Osteoblast (primary cell): ENCODE results near the gene AFAP1. TPM values are rescaled to one million over a fixed set of nuclear protein-coding genes. Genes with fewer than 3 reads are reported as not detected.

Experiments
- DNase-seq: peaks from one replicate; pipeline ENCODE4 v3.0.0; 2011; ENCODE audit warnings: low spot score, mixed read lengths; ENCODE audit not compliant: insufficient read length; ENCODE audit errors: missing footprints
- H2AFZ ChIP-seq: 2 replicates; pipeline ENCODE4 v1.6.0; 2011; ENCODE audit warnings: mild to moderate bottlenecking, low read length
- H3K27ac ChIP-seq: 2 replicates; pipeline ENCODE4 v1.5.1; 2011; ENCODE audit warnings: mild to moderate bottlenecking, low read depth, low read length, moderate library complexity
- H3K27me3 ChIP-seq: 2 replicates; pipeline ENCODE4 v1.6.0; 2012; ENCODE audit warnings: mild to moderate bottlenecking, control low read depth, inconsistent platforms, low read length, moderate library complexity; ENCODE audit not compliant: insufficient read depth
- H3K36me3 ChIP-seq: 2 replicates; pipeline ENCODE4 v1.5.1; 2011; ENCODE audit warnings: mild to moderate bottlenecking, low read length, control low read depth, moderate library complexity; ENCODE audit not compliant: insufficient read depth
- H3K4me1 ChIP-seq: 2 replicates; pipeline ENCODE4 v1.5.1; 2011; ENCODE audit warnings: mild to moderate bottlenecking, low read length, control low read depth, moderate library complexity; ENCODE audit not compliant: insufficient read depth
- H3K4me2 ChIP-seq: 2 replicates; pipeline ENCODE4 v1.6.0; 2011; ENCODE audit warnings: mild to moderate bottlenecking, low read length; ENCODE audit not compliant: insufficient read depth
- H3K4me3 ChIP-seq: fragments of 200-600 bp; sonication (generic); 3 replicates; pipeline ENCODE4 v1.5.1; 2012; ENCODE audit warnings: mild to moderate bottlenecking, low read length, inconsistent platforms; ENCODE audit not compliant: insufficient read depth
- H3K79me2 ChIP-seq: 2 replicates; pipeline ENCODE4 v1.6.0; 2012; ENCODE audit warnings: mild to moderate bottlenecking, low read length, control low read depth, inconsistent platforms; ENCODE audit not compliant: insufficient read depth
- H3K9me3 ChIP-seq: 2 replicates; pipeline ENCODE4 v1.5.1; 2011; ENCODE audit warnings: low read depth, low read length, control low read depth
- H4K20me1 ChIP-seq: 2 replicates; pipeline ENCODE4 v1.6.0; 2012; ENCODE audit warnings: mild to moderate bottlenecking, low read length, control low read depth; ENCODE audit not compliant: insufficient read depth
- total RNA-seq: library from RNA; depleted of rRNA; stranded (reverse); fragments of >200 nt; gene quantifications from 2 replicates; pipeline ENCODE4 v1.2.3, GENCODE V29; 2012
- TF ChIP-seq, protein P1 (sequence below): IDR thresholded peaks from 2 replicates; pipeline ENCODE4 v1.5.1; 2011; ENCODE audit warnings: mild to moderate bottlenecking, low read depth, low read length, moderate library complexity; ENCODE audit errors: extremely low read depth

AFAP1 gene
- total RNA-seq, 1 donor = 101 TPM

DNA sequence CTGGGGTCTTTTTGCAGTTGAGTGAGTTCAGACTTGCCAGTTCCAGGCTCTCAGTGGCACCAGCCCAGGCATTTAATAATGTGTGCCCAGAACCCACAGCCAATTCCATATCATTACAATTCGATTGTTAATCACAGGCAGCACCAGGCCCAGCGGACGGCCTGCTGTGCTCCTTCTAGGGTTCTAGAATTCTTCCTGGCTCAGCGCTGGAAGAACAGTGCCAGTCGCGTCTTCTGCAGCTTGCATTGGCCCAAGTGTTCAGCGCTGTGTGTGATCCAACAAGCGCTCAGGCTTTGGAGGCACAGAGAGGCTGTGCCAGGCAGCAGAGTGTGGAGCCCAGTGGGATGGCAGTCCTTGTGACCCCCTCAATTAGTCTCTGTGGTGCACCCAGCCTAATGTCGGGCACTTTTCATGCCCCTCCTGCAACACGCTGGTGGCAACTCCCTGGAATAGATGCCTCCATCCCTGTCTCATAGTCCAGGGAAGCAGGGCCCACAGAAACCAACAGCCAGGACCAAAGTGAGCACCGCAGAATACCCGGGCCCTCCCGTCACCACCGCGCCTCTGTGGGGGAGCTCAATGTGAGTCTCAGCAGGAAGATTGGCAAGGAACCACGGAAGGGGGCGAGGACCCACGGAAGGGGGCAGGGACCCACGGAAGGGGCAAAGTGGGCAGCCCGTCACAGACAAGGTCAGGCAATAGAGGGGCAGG, 193.2 kb downstream of the AFAP1 start:
- Histone ChIP-seq H3K27me3 (no peaks in the 10 kb centered on the region), H3K9me3 (no peaks in the 10 kb centered on the region), H3K79me2 (no peaks in the 10 kb centered on the region), H3K4me3 (no peak overlapping the region), H3K27ac (no peak overlapping the region), H3K4me1 (peaks cover 18% of the 10 kb centered on the region), H2AFZ (no peak overlapping the region), H3K36me3 (no peaks in the 10 kb centered on the region), H4K20me1 (peaks cover 13% of the 10 kb centered on the region), H3K4me2 (no peak overlapping the region)
- TF ChIP-seq, protein P1, sequence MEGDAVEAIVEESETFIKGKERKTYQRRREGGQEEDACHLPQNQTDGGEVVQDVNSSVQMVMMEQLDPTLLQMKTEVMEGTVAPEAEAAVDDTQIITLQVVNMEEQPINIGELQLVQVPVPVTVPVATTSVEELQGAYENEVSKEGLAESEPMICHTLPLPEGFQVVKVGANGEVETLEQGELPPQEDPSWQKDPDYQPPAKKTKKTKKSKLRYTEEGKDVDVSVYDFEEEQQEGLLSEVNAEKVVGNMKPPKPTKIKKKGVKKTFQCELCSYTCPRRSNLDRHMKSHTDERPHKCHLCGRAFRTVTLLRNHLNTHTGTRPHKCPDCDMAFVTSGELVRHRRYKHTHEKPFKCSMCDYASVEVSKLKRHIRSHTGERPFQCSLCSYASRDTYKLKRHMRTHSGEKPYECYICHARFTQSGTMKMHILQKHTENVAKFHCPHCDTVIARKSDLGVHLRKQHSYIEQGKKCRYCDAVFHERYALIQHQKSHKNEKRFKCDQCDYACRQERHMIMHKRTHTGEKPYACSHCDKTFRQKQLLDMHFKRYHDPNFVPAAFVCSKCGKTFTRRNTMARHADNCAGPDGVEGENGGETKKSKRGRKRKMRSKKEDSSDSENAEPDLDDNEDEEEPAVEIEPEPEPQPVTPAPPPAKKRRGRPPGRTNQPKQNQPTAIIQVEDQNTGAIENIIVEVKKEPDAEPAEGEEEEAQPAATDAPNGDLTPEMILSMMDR = no peak
- DNase-seq = no peak

DNA sequence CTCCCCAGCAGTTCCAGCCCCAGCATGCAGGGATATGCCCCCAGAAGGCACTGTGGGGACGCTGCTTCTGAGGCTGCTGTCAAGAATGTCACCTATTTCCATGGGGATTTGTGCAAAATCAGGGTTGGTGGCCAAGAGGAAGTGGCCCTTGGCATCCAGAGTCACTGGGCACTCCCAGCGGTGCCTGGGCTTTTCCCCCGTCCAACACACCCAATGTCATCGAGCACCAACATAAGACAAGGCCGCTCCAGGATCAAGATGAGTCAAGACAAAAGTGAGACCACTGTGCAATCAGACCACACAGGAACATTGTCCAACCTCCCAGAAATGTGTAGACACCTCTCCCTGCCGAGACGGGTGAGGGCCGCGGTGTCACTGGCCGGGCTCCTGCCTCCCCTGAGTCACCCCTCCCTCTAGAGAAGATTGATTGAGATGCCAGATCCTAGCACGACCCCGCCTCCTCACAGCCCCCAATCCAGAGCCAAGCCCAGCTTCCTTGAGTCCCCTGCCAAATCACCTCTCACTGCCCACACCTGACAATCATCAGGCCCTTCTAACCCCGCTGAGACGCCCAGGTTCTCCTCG, 194.3 kb downstream of the AFAP1 start:
- no peak overlapping the region for H3K27ac ChIP-seq
- TF ChIP-seq, protein P1 = no peak
- no peaks in the 10 kb centered on the region for H3K9me3 ChIP-seq
- no peak overlapping the region for H3K4me3 ChIP-seq
- peaks cover 5% of the 10 kb centered on the region for H4K20me1 ChIP-seq
- no peaks in the 10 kb centered on the region for H3K79me2 ChIP-seq
- H3K4me2 ChIP-seq = no peak overlapping the region
- H3K27me3 ChIP-seq = no peaks in the 10 kb centered on the region
- DNase-seq = no peak
- H3K4me1 ChIP-seq = peaks cover 8% of the 10 kb centered on the region
- H2AFZ ChIP-seq = no peak overlapping the region
- no peaks in the 10 kb centered on the region for H3K36me3 ChIP-seq

DNA sequence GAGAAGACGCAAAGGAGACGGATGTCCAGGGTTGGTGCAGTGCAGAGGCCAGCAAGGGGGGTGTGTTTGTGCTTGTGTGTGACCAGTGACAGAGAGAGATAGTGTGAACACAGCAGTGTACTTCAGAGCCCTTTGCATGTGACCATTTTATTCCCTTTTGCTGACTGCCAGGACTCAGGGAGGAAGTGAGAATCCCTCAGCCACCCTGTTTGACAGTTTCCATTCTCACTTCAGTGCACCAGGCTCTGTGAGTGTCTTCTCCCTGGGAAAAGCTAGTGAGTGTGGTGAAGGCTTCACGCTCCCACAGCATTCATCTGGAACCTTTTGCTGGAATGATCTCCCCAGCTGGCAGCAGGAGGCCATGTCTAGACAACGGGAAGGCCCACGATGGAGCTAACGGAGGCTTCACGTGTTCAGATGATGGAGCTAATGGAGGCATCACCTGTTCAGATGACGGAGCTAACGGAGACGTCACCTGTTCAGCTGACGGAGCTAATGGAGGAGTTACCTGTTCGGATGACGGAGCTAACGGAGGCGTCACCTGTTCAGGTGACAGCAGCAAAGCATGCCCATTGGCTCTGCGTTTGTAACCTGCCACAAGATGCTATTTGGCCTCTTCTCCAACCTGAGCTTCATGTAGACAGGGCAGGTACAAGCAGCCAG, 195.4 kb downstream of the AFAP1 start:
- Histone ChIP-seq H3K36me3 (no peaks in the 10 kb centered on the region), H3K9me3 (no peaks in the 10 kb centered on the region), H3K4me2 (no peak overlapping the region), H3K27ac (no peak overlapping the region), H3K4me1 (no peaks in the 10 kb centered on the region), H3K79me2 (no peaks in the 10 kb centered on the region), H4K20me1 (peaks cover 4% of the 10 kb centered on the region), H3K27me3 (no peaks in the 10 kb centered on the region), H2AFZ (no peak overlapping the region), H3K4me3 (no peak overlapping the region)
- no peak for DNase-seq
- TF ChIP-seq, protein P1 = no peak

DNA sequence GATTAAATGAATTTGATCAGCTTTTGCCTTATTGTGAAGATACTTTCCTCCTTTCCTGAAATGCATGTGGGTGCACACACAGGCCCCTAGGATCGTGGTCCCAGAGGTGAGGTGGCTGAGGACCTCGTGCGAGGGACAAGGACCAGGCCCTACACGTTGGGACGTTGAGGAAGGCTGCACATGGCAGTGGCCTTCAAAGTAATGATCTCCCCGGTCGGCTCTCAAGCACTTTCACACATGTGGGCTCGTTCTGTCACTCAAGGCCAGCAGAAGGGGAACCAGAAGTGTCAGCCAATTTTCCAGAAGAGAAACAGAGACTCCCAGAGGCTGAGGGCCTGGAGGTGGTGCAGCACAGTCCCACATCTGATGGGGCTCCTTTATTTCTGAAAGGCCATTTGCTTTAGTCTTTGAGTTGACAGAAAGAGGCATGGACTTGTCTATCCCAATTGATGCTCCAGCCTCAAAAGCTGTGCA, 196.8 kb downstream of the AFAP1 start:
- H3K27me3 ChIP-seq = no peaks in the 10 kb centered on the region
- H3K9me3 ChIP-seq = no peaks in the 10 kb centered on the region
- H2AFZ ChIP-seq = no peak overlapping the region
- H3K79me2 ChIP-seq = no peaks in the 10 kb centered on the region
- no peak overlapping the region for H3K4me3 ChIP-seq
- no peaks in the 10 kb centered on the region for H3K36me3 ChIP-seq
- DNase-seq = no peak
- TF ChIP-seq, protein P1 = no peak
- H3K4me2 ChIP-seq = no peak overlapping the region
- no peaks in the 10 kb centered on the region for H4K20me1 ChIP-seq
- no peak overlapping the region for H3K27ac ChIP-seq
- no peaks in the 10 kb centered on the region for H3K4me1 ChIP-seq
